ENCODE results near the gene DPH6.

DPH6 gene

DNA sequence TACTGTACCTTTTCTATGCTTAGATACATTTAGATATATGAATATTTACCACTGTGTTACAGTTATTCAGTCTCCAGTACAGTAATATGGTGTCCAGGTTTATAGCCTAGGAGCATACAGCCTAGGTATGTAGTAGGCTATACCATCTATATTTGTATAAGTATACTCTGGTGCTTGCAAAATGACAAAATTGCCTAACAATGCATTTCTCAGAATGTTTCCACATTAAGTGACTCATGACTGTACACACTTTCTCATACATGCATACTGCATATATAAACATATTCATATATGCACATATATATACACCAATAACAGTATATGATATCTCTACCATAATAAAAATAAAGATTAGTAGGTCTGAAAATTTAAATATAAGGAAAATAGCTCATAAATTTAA, 169.3 kb downstream of the DPH6 start:
- no peak for ATAC-seq

DNA sequence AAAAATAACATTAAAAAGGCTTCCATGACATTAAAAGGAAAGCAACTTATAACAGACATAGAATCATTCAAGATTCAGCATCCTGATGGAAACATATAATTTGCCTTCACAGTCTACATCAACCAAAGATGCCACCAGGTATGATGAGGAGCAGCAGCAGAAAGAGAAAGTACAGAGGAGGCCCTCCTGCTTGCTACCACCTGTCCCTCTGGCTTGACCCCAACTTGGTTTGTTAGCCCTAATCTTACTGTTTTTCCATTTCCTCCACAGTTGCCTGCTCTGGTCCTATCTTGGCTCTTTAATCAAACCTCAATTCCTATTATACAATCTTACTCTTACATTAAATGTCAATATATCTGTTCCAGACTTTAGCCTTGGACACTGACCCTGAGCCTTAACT, 171.3 kb downstream of the DPH6 start:
- ATAC-seq, result no peak
- TF ChIP-seq, protein P1, sequence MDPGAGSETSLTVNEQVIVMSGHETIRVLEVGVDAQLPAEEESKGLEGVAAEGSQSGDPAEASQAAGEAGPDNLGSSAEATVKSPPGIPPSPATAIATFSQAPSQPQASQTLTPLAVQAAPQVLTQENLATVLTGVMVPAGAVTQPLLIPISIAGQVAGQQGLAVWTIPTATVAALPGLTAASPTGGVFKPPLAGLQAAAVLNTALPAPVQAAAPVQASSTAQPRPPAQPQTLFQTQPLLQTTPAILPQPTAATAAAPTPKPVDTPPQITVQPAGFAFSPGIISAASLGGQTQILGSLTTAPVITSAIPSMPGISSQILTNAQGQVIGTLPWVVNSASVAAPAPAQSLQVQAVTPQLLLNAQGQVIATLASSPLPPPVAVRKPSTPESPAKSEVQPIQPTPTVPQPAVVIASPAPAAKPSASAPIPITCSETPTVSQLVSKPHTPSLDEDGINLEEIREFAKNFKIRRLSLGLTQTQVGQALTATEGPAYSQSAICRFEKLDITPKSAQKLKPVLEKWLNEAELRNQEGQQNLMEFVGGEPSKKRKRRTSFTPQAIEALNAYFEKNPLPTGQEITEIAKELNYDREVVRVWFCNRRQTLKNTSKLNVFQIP (CRISPR knock-in tag; IDR thresholded peaks at IDR 0.05; ENCODE audit: borderline replicate concordance, low read depth), result no peak
- TF ChIP-seq SNAI2 (CRISPR knock-in tag; IDR thresholded peaks at IDR 0.05) (no peak), GLIS3 (CRISPR knock-in tag; IDR thresholded peaks at IDR 0.05) (no peak), CSDC2 (CRISPR knock-in tag; IDR thresholded peaks at IDR 0.05) (no peak), BACH2 (CRISPR knock-in tag; IDR thresholded peaks at IDR 0.05; ENCODE audit: borderline replicate concordance) (no peak), RARB (CRISPR knock-in tag; IDR thresholded peaks at IDR 0.05) (no peak), ZNF70 (CRISPR knock-in tag; IDR thresholded peaks at IDR 0.05) (no peak), ZFP30 (CRISPR knock-in tag; IDR thresholded peaks at IDR 0.05) (no peak), TOX (CRISPR knock-in tag; IDR thresholded peaks at IDR 0.05; ENCODE audit: borderline replicate concordance) (no peak), ZFP3 (CRISPR knock-in tag; IDR thresholded peaks at IDR 0.05) (no peak), ARNTL (CRISPR knock-in tag; IDR thresholded peaks at IDR 0.05; ENCODE audit: borderline replicate concordance, low read depth) (no peak), PPARA (CRISPR knock-in tag; IDR thresholded peaks at IDR 0.05; ENCODE audit: borderline replicate concordance) (no peak)
- TF ChIP-seq, protein P2, sequence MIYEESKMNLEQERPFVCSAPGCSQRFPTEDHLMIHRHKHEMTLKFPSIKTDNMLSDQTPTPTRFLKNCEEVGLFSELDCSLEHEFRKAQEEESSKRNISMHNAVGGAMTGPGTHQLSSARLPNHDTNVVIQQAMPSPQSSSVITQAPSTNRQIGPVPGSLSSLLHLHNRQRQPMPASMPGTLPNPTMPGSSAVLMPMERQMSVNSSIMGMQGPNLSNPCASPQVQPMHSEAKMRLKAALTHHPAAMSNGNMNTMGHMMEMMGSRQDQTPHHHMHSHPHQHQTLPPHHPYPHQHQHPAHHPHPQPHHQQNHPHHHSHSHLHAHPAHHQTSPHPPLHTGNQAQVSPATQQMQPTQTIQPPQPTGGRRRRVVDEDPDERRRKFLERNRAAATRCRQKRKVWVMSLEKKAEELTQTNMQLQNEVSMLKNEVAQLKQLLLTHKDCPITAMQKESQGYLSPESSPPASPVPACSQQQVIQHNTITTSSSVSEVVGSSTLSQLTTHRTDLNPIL (CRISPR knock-in tag; IDR thresholded peaks at IDR 0.05; ENCODE audit: low read depth), result no peak
- TF ChIP-seq, protein P3, sequence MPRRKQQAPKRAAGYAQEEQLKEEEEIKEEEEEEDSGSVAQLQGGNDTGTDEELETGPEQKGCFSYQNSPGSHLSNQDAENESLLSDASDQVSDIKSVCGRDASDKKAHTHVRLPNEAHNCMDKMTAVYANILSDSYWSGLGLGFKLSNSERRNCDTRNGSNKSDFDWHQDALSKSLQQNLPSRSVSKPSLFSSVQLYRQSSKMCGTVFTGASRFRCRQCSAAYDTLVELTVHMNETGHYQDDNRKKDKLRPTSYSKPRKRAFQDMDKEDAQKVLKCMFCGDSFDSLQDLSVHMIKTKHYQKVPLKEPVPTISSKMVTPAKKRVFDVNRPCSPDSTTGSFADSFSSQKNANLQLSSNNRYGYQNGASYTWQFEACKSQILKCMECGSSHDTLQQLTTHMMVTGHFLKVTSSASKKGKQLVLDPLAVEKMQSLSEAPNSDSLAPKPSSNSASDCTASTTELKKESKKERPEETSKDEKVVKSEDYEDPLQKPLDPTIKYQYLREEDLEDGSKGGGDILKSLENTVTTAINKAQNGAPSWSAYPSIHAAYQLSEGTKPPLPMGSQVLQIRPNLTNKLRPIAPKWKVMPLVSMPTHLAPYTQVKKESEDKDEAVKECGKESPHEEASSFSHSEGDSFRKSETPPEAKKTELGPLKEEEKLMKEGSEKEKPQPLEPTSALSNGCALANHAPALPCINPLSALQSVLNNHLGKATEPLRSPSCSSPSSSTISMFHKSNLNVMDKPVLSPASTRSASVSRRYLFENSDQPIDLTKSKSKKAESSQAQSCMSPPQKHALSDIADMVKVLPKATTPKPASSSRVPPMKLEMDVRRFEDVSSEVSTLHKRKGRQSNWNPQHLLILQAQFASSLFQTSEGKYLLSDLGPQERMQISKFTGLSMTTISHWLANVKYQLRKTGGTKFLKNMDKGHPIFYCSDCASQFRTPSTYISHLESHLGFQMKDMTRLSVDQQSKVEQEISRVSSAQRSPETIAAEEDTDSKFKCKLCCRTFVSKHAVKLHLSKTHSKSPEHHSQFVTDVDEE (CRISPR knock-in tag; IDR thresholded peaks at IDR 0.05), result no peak
- TF ChIP-seq, protein P4, sequence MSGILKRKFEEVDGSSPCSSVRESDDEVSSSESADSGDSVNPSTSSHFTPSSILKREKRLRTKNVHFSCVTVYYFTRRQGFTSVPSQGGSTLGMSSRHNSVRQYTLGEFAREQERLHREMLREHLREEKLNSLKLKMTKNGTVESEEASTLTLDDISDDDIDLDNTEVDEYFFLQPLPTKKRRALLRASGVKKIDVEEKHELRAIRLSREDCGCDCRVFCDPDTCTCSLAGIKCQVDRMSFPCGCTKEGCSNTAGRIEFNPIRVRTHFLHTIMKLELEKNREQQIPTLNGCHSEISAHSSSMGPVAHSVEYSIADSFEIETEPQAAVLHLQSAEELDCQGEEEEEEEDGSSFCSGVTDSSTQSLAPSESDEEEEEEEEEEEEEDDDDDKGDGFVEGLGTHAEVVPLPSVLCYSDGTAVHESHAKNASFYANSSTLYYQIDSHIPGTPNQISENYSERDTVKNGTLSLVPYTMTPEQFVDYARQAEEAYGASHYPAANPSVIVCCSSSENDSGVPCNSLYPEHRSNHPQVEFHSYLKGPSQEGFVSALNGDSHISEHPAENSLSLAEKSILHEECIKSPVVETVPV (CRISPR knock-in tag; IDR thresholded peaks at IDR 0.05), result no peak

More for the DNA sequence above, 169.3 kb downstream of the DPH6 start:
- TF ChIP-seq, protein P3 (CRISPR knock-in tag; IDR thresholded peaks at IDR 0.05), result no peak
- TF ChIP-seq RARB (CRISPR knock-in tag; IDR thresholded peaks at IDR 0.05), result no peak
- TF ChIP-seq, protein P1 (CRISPR knock-in tag; IDR thresholded peaks at IDR 0.05; ENCODE audit: borderline replicate concordance, low read depth), result no peak
- no peak for TF ChIP-seq ZNF565 (CRISPR knock-in tag; conservative IDR thresholded peaks at IDR 0.05; ENCODE audit: low read depth)
- no peak for TF ChIP-seq PPARA (CRISPR knock-in tag; IDR thresholded peaks at IDR 0.05; ENCODE audit: borderline replicate concordance)
- no peak for TF ChIP-seq CSDC2 (CRISPR knock-in tag; IDR thresholded peaks at IDR 0.05)
- TF ChIP-seq ZNF8 (CRISPR knock-in tag; IDR thresholded peaks at IDR 0.05), result no peak
- TF ChIP-seq ISL1 (CRISPR knock-in tag; IDR thresholded peaks at IDR 0.05), result no peak
- no peak for TF ChIP-seq ZNF70 (CRISPR knock-in tag; IDR thresholded peaks at IDR 0.05)
- TF ChIP-seq ZFP30 (CRISPR knock-in tag; IDR thresholded peaks at IDR 0.05), result no peak
- TF ChIP-seq, protein P5, sequence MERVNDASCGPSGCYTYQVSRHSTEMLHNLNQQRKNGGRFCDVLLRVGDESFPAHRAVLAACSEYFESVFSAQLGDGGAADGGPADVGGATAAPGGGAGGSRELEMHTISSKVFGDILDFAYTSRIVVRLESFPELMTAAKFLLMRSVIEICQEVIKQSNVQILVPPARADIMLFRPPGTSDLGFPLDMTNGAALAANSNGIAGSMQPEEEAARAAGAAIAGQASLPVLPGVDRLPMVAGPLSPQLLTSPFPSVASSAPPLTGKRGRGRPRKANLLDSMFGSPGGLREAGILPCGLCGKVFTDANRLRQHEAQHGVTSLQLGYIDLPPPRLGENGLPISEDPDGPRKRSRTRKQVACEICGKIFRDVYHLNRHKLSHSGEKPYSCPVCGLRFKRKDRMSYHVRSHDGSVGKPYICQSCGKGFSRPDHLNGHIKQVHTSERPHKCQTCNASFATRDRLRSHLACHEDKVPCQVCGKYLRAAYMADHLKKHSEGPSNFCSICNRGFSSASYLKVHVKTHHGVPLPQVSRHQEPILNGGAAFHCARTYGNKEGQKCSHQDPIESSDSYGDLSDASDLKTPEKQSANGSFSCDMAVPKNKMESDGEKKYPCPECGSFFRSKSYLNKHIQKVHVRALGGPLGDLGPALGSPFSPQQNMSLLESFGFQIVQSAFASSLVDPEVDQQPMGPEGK (CRISPR knock-in tag; IDR thresholded peaks at IDR 0.05; ENCODE audit: borderline replicate concordance), result no peak
- TF ChIP-seq ESRRG (CRISPR knock-in tag; IDR thresholded peaks at IDR 0.05), result no peak
- TF ChIP-seq ZC3H10 (CRISPR knock-in tag; IDR thresholded peaks at IDR 0.05), result no peak
- no peak for TF ChIP-seq TCF4 (CRISPR knock-in tag; IDR thresholded peaks at IDR 0.05; ENCODE audit: borderline replicate concordance)
- TF ChIP-seq, protein P2 (CRISPR knock-in tag; IDR thresholded peaks at IDR 0.05; ENCODE audit: low read depth), result no peak
- TF ChIP-seq BACH2 (CRISPR knock-in tag; IDR thresholded peaks at IDR 0.05; ENCODE audit: borderline replicate concordance), result no peak
